Lung (tissue), 12 donors: ENCODE results near the gene VEGFA. TPM values are rescaled to one million over a fixed set of nuclear protein-coding genes. Genes with fewer than 3 reads are reported as not detected.

Experiments used
- ATAC-seq: fragments of 200-7000 bp; cut with Tn5 transposase; one replicate; pipeline ENCODE4 v1.9.1; 2020; ENCODE audit warnings: moderate number of reproducible peaks; ENCODE audit not compliant: insufficient read depth, low FRiP score
- DNase-seq, 3 donors: peaks; one replicate each; pipeline ENCODE4 v3.0.0-alpha.2; 2013 to 2017
- H3K27ac ChIP-seq, 2 donors: one replicate each; pipeline ENCODE4 v1.5.1; 2013; ENCODE audit warnings: mild to moderate bottlenecking in 2 of 2, moderate library complexity in 2 of 2, control low read depth in 1 of 2, inconsistent platforms in 1 of 2, low read depth in 1 of 2, low read length in 1 of 2
- H3K27me3 ChIP-seq, 3 donors: one replicate each; pipeline ENCODE4 v1.5.1; 2013; ENCODE audit warnings: low read length in 2 of 3; ENCODE audit not compliant: control insufficient read depth in 3 of 3, insufficient read depth in 3 of 3
- H3K36me3 ChIP-seq, 4 donors: one replicate each; pipeline ENCODE4 v1.5.1; 2013; ENCODE audit warnings: low read length in 4 of 4, mild to moderate bottlenecking in 1 of 4, moderate library complexity in 1 of 4; ENCODE audit not compliant: control insufficient read depth in 4 of 4, insufficient read depth in 4 of 4
- H3K4me1 ChIP-seq, 5 donors: one replicate each; pipeline ENCODE4 v1.5.1; 2013; ENCODE audit warnings: low read length in 5 of 5, mild to moderate bottlenecking in 2 of 5, moderate library complexity in 1 of 5; ENCODE audit not compliant: control insufficient read depth in 5 of 5, insufficient read depth in 5 of 5
- H3K4me3 ChIP-seq: one replicate; pipeline ENCODE4 v1.5.1; 2013; ENCODE audit warnings: mild to moderate bottlenecking, control low read depth, moderate library complexity
- H3K9ac ChIP-seq, 2 donors: one replicate each; pipeline ENCODE4 v1.5.1; 2013; ENCODE audit warnings: low read length in 2 of 2, control low read depth in 1 of 2; ENCODE audit not compliant: insufficient read depth in 1 of 2
- H3K9me3 ChIP-seq, 4 donors: one replicate each; pipeline ENCODE4 v1.5.1; 2013; ENCODE audit warnings: low read length in 3 of 4, mild to moderate bottlenecking in 1 of 4, moderate library complexity in 1 of 4; ENCODE audit not compliant: control insufficient read depth in 4 of 4, insufficient read depth in 3 of 4
- CTCF ChIP-seq: IDR thresholded peaks from 2 replicates; pipeline ENCODE4 v1.5.1; 2012; ENCODE audit warnings: mild to moderate bottlenecking; ENCODE audit errors: control extremely low read depth, extremely low read depth
- WGBS, 2 donors: extraction: QIAGEN DNeasy Blood & Tissue Kit; methylation state at CpG; one replicate each; pipeline ENCODE4 v1.1.7; 2013; 5-methylcytosine and 5-hydroxymethylcytosine counted together
- polyA plus RNA-seq, 2 donors: library from polyadenylated mRNA; stranded (reverse); fragments of 200-250 nt; gene quantifications; one replicate each; pipeline ENCODE4 v1.2.1, GENCODE V29; 2013
- total RNA-seq, 2 donors: library from RNA; depleted of rRNA in 1 of 2; stranded (reverse); fragments of >200 nt in 1 of 2; gene quantifications; one replicate each; pipeline ENCODE4 v1.2.1, GENCODE V29; 2014 to 2021
- donor health status: control.
- donor health status: control.
- donor health status: Bipolar disorder and iron deficiency.
- donor health status: healthy.
- donor health status: DM: yes; HTN: yes; CAD: no.

VEGFA gene
- total and polyA plus RNA-seq, 4 donors, result 98.3 to 275 (median 140) TPM

GRCh38 chr6:43743682-43744381 lies 26.2 kb upstream of the VEGFA start:
- DNase-seq (peak in 1 of 3 donors; percentile 9), ATAC-seq (no peak)
- H3K4me1 ChIP-seq, result peaks cover 0 to 71% (median 44%) of the 10 kb centered on the region in 5 donors
- no peak overlapping the region for H3K27ac ChIP-seq
- TF ChIP-seq CTCF, result no peak
- H3K9ac ChIP-seq, result peak overlapping the region in 1 of 2 donors; percentile 24
- no peaks in the 10 kb centered on the region for H3K9me3 ChIP-seq
- H3K36me3 ChIP-seq, result no peaks in the 10 kb centered on the region
- H3K4me3 ChIP-seq, result no peak overlapping the region
- no peaks in the 10 kb centered on the region for H3K27me3 ChIP-seq
- whole genome bisulfite sequencing, 2 donors, result 72 to 76% methylated on average over 5 of the region's 5 CpGs

- no peak overlapping the region for H3K4me3 ChIP-seq
- WGBS, 2 donors, result 88 to 91% methylated on average over 8 of the region's 8 CpGs
- peaks cover 0 to 71% (median 44%) of the 10 kb centered on the region in 5 donors for H3K4me1 ChIP-seq
- no peaks in the 10 kb centered on the region for H3K36me3 ChIP-seq
- H3K9me3 ChIP-seq, result no peaks in the 10 kb centered on the region
- H3K9ac ChIP-seq, result peak overlapping the region in 1 of 2 donors; percentile 24
- no peaks in the 10 kb centered on the region for H3K27me3 ChIP-seq
- ATAC-seq (no peak), DNase-seq (peak; percentile 79 to 93 (median 85))
- TF ChIP-seq CTCF, result no peak
- H3K27ac ChIP-seq, result peak overlapping the region in 1 of 2 donors; percentile 52
These were observed 25.5 kb upstream of the VEGFA start for GRCh38 chr6:43744491-43744890.

GRCh38 chr6:43744931-43745727 lies 24.9 kb upstream of the VEGFA start:
- peak in 2 of 3 donors; percentile 33 to 43 for DNase-seq
- Histone ChIP-seq H3K27ac (peak overlapping the region in 1 of 2 donors; percentile 52), H3K9me3 (no peaks in the 10 kb centered on the region), H3K4me1 (peaks cover 0 to 71% (median 41%) of the 10 kb centered on the region in 5 donors), H3K4me3 (no peak overlapping the region), H3K27me3 (no peaks in the 10 kb centered on the region), H3K36me3 (no peaks in the 10 kb centered on the region), H3K9ac (peak overlapping the region in 1 of 2 donors; percentile 15)
- 71 to 77% methylated on average over 16 of the region's 16 CpGs for WGBS, 2 donors
- no peak for ATAC-seq
- TF ChIP-seq CTCF, result no peak
